Stimulated activated CD8-positive, alpha-beta memory T cell treated with anti-CD3 and anti-CD28 coated beads, Interleukin-15, amount 100 ng/mL, for 1 hour (primary cell): Measurements from ENCODE around the gene PPP1R1B.

ENCODE experiments used
- DNase-seq: peaks from one replicate; pipeline ENCODE4 v3.0.0-alpha.2; 2020; ENCODE audit warnings: low read depth

The PPP1R1B gene

DNA sequence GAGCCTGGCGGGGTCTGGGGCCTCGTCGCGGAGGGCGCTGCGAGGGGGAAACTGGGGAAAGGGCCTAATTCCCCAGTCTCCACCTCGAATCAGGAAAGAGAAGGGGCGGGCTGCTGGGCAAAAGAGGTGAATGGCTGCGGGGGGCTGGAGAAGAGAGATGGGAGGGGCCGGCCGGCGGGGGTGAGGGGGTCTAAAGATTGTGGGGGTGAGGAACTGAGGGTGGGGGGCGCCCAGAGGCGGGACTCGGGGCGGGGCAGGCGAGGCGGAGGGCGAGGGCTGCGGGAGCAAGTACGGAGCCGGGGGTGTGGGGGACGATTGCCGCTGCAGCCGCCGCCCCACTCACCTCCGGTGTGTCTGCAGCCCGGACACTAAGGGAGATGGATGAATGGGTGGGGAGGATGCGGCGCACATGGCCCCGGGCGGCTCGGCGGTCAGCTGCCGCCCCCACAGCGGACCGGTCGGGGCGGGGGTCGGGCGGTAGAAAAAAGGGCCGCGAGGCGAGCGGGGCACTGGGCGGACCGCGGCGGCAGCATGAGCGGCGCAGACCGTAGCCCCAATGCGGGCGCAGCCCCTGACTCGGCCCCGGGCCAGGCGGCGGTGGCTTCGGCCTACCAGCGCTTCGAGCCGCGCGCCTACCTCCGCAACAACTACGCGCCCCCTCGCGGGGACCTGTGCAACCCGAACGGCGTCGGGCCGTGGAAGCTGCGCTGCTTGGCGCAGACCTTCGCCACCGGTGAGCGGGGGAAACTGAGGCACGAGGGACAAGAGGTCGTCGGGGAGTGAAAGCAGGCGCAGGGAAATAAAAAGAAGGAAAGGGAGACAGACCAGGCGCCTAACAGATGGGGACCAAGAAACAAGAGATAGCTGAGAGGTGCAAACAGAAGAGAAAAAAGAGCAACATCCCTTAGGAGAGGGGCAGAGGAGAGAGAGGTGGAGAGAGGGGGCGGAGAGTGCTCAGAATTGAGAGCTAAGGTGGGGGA, 41.5 kb downstream of the PPP1R1B start, which contains the start of gene PNMT:
TSS of gene PNMT (plus strand) at position 509 of the 980 bp plus-strand sequence. CDS start at position 532, 23 bp downstream.
- DNase-seq = peak; percentile 50

DNA sequence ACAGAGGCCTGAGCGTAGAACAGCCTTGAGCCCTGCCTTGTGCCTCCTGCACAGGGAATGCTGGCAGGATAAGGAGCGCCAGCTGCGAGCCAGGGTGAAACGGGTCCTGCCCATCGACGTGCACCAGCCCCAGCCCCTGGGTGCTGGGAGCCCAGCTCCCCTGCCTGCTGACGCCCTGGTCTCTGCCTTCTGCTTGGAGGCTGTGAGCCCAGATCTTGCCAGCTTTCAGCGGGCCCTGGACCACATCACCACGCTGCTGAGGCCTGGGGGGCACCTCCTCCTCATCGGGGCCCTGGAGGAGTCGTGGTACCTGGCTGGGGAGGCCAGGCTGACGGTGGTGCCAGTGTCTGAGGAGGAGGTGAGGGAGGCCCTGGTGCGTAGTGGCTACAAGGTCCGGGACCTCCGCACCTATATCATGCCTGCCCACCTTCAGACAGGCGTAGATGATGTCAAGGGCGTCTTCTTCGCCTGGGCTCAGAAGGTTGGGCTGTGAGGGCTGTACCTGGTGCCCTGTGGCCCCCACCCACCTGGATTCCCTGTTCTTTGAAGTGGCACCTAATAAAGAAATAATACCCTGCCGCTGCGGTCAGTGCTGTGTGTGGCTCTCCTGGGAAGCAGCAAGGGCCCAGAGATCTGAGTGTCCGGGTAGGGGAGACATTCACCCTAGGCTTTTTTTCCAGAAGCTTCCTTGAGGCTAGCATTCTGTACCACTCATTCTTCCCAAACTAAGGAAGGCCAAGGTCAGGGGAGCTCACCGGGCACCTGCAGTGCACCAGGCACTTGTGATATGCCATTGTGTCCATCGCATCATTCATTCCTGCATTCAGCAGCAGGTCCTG, 43.4 kb downstream of the PPP1R1B start:
- no peak for DNase-seq

- no peak for DNase-seq
Observed at GRCh38 chr17:39670746-39671145, 44.0 kb downstream of the PPP1R1B start.

DNA sequence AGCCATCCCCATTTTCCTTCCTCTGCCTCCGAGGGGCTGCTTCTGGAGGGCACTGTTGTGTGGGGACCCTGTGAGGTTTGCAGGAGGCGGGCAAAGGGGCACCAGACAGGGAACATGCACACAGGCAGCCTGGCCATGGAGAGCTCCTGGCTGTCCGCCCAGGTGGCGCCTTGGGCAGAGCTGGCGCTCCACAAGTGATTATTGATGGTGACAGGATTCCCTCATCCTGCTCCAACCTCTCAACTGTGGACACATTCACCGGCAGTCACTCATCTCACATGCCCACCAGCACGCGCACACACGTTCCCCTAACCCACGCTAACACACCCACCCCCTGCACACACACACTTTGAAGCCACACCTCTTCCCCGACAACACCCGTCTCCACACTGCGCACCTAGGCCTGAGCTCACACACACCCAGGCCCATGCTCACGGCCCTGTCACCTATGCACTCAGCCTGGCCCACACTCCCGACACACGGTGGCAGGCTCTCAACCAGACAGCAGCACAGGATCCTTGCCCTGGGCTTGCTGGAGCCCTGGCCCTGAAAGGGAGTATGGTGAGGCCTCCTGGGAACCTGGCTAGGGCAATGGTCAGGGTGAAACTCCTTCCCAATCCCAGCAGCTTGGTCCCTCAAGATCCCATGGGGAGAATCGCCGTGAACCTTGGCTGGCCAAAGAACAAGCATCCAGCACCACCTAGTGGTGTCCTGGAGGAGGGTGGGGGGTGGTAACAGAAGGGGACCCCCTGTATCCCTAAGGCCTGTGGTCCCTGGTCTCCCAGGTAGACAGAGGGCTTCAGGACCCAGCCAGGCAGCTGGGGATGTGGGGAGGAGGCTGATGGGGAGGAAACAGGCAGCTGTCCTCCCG, 45.1 kb downstream of the PPP1R1B start:
- no peak for DNase-seq

DNA sequence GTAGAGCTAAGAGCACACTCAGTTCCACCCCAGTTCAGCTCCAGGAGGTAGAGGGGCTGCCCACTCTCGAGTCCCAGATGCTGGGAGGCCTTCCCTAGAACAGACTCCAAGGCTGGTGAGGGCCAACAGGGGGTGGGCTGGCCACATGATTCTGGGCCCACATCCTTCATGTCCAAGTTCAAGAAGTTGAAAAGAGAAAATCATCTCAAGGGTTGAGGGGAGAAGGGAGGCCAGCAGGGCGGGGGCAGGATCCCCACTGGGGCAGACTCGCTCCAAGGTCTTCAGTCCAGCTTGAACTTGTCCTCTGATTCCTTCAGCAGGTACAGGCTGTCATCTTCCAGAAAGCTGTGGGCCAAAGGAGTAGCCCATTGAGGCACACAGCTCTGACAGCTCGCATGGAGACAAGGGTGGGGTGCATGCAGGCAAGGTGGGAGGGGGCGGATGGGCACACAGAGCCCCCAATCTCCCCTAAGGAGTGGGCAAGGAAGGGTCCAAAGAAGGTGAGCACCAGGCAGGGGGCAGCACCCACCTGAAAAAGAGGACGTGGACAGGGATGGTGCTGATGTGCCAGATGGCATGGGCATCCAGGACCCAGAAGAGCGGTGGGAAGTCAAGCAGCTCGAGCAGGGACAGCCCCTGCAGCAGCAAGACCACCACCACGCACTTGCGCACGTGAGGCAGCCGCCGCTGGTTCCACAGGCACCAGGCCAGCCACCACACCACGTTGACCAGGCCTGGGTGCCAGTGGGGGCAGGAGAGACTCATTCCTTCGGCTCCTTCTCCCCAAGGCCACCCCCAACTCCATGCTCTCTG, 46.0 kb downstream of the PPP1R1B start:
- no peak for DNase-seq

GRCh38 chr17:39673335-39674081, 46.8 kb downstream of the PPP1R1B start:
- DNase-seq = no peak

- no peak for DNase-seq
Observed at GRCh38 chr17:39674179-39674578, 47.4 kb downstream of the PPP1R1B start.

- no peak for DNase-seq
Observed at GRCh38 chr17:39674702-39675389, 48.1 kb downstream of the PPP1R1B start.

DNA sequence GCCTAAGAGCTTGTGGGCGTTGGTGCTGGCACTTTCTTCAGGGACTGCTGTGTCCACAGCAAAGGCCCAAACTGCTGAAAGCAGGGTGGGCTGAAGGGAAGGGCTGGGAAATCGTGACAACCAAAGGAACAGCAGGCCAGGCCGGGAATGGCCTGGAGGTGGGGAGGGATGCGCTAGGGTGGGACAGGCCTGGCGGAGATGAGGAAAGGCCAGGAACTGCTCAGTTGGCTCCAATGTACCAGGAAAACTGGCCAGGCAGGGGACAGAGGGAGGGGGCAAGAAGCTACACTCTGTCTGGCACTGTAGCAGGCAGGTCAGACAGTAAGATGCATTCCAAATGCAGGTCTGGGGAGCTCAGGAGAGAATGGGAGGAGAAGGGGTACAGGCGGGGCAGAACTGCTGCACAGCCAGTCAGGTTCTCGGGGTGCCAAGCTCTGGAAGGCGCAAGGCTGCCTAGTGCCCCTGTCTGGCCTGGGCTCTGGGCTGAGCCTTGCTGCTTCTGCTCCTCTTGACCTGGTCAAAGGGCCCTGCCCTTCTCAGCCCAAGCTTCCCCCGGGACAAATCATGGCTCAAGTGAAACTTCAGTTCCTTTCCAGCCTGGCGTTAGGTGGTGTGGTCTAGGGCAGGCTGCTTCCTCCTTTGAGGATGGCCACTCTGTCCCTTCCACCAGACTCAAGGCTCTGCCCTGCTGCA, 48.8 kb downstream of the PPP1R1B start:
- DNase-seq = no peak

- no peak for DNase-seq
Observed at GRCh38 chr17:39676198-39676819, 49.6 kb downstream of the PPP1R1B start.

DNA sequence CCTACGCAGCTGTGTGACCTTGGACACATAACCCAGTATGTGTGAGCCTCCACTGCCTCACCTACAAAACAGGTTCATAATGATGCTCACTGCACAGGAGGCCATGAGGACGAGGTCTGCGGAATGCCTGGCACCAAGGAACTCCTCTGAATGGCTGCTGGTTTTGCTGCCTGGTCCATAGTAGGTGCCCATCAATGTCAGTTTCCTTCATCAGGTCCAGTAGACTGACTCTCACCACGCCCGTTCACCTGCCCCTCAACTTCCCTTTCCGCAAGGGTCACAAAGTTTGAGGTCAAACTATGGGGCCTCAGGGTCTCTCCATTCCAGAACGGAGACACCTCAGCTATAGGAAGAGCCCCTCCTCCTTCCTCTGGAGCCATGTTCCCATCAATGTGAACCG, 50.3 kb downstream of the PPP1R1B start:
- no peak for DNase-seq

DNA sequence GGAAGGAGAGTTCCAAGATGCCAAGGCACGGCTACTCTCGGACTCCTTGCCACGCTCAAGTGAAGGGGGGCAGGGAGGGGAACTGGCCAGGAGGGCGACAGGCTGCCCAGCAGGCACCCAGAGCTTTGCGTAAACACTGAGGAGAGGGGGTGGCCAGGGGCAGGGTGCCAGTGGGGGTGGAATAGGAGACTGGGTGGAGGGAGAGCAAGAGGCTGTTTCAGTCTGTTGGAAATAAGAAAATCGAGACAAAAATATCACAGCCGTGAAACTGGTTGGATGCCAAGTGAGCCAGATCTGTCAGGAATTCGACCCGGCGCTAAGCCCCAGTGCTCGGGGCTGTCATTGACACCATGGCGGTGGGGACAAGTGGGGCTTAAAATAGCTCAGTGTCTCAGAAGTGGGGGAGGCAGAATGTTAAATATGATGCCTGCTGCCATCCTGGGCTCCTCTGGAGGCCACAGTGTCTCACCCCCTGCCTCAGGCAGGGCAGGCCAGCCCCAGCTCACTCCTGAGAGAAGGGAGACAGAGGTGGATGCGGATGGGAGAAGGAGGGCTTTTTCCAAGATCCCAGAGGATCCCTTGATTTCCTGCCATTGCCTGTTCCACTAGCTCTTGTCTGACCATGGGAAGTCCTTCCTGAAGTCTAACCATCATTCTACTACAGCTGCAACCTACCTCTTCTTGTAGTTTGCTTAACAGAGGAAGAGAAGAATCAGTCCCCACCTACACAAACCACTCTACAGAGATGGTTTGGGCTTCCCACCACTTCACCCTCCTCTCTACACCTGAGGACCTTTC, 51.0 kb downstream of the PPP1R1B start:
- no peak for DNase-seq

GRCh38 chr17:39678340-39679116, 51.8 kb downstream of the PPP1R1B start:
- DNase-seq = no peak

DNA sequence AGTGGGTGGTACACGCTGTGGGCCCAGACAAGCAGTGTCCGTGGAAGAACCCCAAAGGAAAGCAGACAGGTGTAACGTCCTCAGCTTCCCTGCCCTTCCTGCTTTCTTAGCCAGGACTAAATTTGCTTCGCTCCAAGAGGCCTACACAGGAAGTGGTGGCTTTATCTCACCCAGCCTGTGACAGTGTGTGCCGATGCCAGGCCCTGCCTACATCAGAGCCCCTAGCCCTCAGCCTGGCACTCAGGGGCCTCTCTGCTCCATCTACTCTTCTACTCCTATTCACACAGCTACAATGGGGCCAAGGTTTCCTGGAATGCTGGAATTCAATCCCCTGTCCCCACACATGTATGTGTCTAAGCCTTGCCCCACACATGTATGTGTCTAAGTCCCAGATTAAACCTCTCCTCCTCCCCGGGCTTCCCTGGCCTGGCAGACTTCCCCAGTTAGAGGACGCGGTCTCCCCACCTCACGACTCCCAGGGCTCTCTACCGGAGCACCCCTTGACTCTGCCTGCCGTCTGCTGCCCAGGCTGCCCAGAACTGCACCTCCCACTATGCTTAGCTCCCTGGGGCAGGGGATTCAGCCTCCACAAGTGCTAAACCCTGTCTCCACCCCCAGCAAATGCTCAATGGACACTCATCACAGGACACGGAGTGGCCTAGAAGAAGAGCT, 52.9 kb downstream of the PPP1R1B start:
- DNase-seq = no peak

DNA sequence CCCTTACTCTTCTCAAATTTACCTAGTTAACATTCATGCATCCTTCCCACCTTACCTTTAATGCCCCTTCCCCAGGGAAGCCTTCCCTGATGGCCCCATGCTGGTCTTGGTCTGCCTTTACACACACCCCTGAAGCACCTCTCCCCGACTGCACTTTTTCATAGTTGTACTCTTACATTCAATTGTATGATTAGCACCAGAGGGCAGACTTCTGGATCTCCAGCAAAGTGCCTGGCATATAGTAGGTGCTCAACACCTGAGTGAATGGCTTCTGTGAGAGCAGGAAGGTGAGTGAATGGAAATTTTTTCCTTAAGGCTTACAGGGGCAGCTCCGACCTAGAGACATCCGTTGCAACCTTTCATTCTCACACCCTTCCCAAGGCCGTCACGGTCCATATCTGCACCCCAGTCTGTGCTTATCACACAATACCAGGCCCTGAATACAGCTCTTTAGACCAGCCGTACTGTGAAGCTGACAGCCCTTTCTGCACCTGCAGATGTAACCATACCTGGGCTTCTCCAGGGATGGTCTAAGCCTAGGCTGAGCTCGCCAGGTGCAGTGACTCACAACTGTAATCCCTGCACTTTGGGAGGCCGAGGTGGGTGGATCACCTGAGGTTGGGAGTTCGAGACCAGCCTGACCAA, 56.7 kb downstream of the PPP1R1B start:
- no peak for DNase-seq
